ENCODE results near the gene SPTBN2.

SPTBN2 gene

GRCh38 chr11:66728693-66729385 lies at the start of gene SPTBN2:
Gene SPTBN2 (minus strand): TSS chr11:66729216. CDS start chr11:66721240, 7,976 bp downstream.
- no peak for DNase-seq (ENCODE audit: low read depth in 2 of 2)

GRCh38 chr11:66768818-66769217 lies 39.8 kb upstream of the SPTBN2 start:
- no peak for DNase-seq (ENCODE audit: low read depth in 2 of 2)

- DNase-seq (ENCODE audit: low read depth in 2 of 2), result no peak
Observed at GRCh38 chr11:66768088-66768521, 39.1 kb upstream of the SPTBN2 start.

- DNase-seq (ENCODE audit: low read depth in 2 of 2), result no peak
Observed at GRCh38 chr11:66767666-66768065, 38.6 kb upstream of the SPTBN2 start.

- no peak for DNase-seq (ENCODE audit: low read depth in 2 of 2)
Observed at GRCh38 chr11:66766681-66767080, 37.7 kb upstream of the SPTBN2 start.

- no peak for DNase-seq (ENCODE audit: low read depth in 2 of 2)
Observed at GRCh38 chr11:66762088-66762487, 33.1 kb upstream of the SPTBN2 start.

GRCh38 chr11:66752148-66752547 lies 23.1 kb upstream of the SPTBN2 start:
- DNase-seq (ENCODE audit: low read depth in 2 of 2), result no peak

- DNase-seq (ENCODE audit: low read depth in 2 of 2), result no peak
Observed at GRCh38 chr11:66749091-66749490, 20.1 kb upstream of the SPTBN2 start.

GRCh38 chr11:66747480-66747879 lies 18.5 kb upstream of the SPTBN2 start:
- no peak for DNase-seq (ENCODE audit: low read depth in 2 of 2)

- DNase-seq (ENCODE audit: low read depth in 2 of 2), result peak; percentile 21 to 24
Observed at GRCh38 chr11:66745356-66746235, 16.6 kb upstream of the SPTBN2 start.

- peak; percentile 64 to 83 for DNase-seq (ENCODE audit: low read depth in 2 of 2)
Observed at GRCh38 chr11:66744485-66745355, 15.7 kb upstream of the SPTBN2 start.

- no peak for DNase-seq (ENCODE audit: low read depth in 2 of 2)
Observed at GRCh38 chr11:66743271-66743968, 14.4 kb upstream of the SPTBN2 start.

- no peak for DNase-seq (ENCODE audit: low read depth in 2 of 2)
Observed at GRCh38 chr11:66741153-66741552, 12.1 kb upstream of the SPTBN2 start.

- no peak for DNase-seq (ENCODE audit: low read depth in 2 of 2)
Observed at GRCh38 chr11:66739983-66740382, 11.0 kb upstream of the SPTBN2 start.

GRCh38 chr11:66734215-66734614 lies 5.2 kb upstream of the SPTBN2 start:
- no peak for DNase-seq (ENCODE audit: low read depth in 2 of 2)

GRCh38 chr11:66729447-66729846 lies 431 bp upstream of the SPTBN2 start:
- no peak for DNase-seq (ENCODE audit: low read depth in 2 of 2)

- DNase-seq (ENCODE audit: low read depth in 2 of 2), result no peak
Observed at GRCh38 chr11:66728038-66728692, 851 bp downstream of the SPTBN2 start.

GRCh38 chr11:66727282-66728037 lies 1.6 kb downstream of the SPTBN2 start:
- no peak for DNase-seq (ENCODE audit: low read depth in 2 of 2)

GRCh38 chr11:66725647-66726046 lies 3.4 kb downstream of the SPTBN2 start:
- DNase-seq (ENCODE audit: low read depth in 2 of 2), result no peak

GRCh38 chr11:66725114-66725513 lies 3.9 kb downstream of the SPTBN2 start:
- no peak for DNase-seq (ENCODE audit: low read depth in 2 of 2)
